ENCODE results near the gene POU2F3. TPM values are rescaled to one million over a fixed set of nuclear protein-coding genes. Genes with fewer than 3 reads are reported as not detected.
A peak's percentile ranks its signal among the peaks of the same experiment; 100 is the strongest.

POU2F3 gene
- total RNA-seq, 1 donor from 2014 or later, result not detected

DNA sequence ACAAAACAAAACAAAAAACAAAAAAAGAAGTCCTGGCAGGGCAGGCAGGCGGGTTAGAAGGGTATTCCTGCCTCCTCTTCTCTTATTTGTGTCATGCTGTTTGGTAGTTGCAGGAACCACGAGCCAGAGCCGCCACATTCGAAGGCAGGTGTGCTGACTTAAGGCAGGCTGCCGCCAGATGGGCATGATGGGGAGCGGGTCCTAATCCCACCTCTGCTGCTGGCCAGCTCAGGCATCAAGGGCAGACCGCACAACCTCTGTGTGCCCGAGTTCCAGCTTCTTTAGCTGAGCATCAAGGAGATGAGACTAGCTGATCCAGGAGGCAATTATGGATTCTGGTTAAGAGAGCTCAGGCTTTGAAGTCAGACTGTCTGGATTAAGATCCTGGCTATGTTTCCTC, 17.0 kb upstream of the POU2F3 start:
- no peak for TF ChIP-seq CTCF (IDR thresholded peaks at IDR 0.05; ENCODE audit: partially characterized antibody, unreplicated experiment)
- peaks cover 3% of the 10 kb centered on the region for H3K9me3 Mint-ChIP-seq (ENCODE audit: unreplicated experiment)
- H3K4me3 Mint-ChIP-seq (ENCODE audit: unreplicated experiment), result no peak overlapping the region
- no peaks in the 10 kb centered on the region for H3K36me3 Mint-ChIP-seq (ENCODE audit: unreplicated experiment)
- H3K27me3 Mint-ChIP-seq (ENCODE audit: unreplicated experiment), result peaks cover 17% of the 10 kb centered on the region
- no peak overlapping the region for H3K27ac Mint-ChIP-seq (ENCODE audit: unreplicated experiment)
- H3K4me1 Mint-ChIP-seq (ENCODE audit: low read depth, unreplicated experiment), result no peaks in the 10 kb centered on the region
- DNase-seq, result no peak

DNA sequence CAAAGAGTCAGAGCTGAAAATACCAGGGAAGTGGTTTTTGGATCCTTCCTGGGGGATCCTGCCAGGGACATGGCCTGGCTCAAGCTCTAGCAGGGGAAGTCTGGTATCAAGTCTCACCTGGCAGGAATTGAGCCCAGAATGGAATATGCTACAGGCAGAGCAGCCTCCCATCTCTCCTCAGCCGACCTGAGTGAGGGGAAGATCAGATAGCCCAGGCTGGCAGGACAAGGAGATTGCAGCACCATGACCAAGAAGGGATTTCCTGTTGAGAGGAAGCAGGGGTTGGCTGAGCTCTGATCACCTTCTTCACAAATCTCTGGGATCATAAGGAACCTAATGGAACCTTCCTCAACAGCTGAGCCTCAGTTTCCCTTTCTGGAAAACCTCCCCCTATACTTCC, 16.1 kb upstream of the POU2F3 start:
- Mint-ChIP-seq H3K4me3 (ENCODE audit: unreplicated experiment) (no peak overlapping the region), H3K4me1 (ENCODE audit: low read depth, unreplicated experiment) (no peaks in the 10 kb centered on the region), H3K36me3 (ENCODE audit: unreplicated experiment) (no peaks in the 10 kb centered on the region), H3K27me3 (ENCODE audit: unreplicated experiment) (peaks cover 13% of the 10 kb centered on the region), H3K9me3 (ENCODE audit: unreplicated experiment) (peaks cover 3% of the 10 kb centered on the region), H3K27ac (ENCODE audit: unreplicated experiment) (no peak overlapping the region)
- no peak for DNase-seq
- TF ChIP-seq CTCF (IDR thresholded peaks at IDR 0.05; ENCODE audit: partially characterized antibody, unreplicated experiment), result no peak

DNA sequence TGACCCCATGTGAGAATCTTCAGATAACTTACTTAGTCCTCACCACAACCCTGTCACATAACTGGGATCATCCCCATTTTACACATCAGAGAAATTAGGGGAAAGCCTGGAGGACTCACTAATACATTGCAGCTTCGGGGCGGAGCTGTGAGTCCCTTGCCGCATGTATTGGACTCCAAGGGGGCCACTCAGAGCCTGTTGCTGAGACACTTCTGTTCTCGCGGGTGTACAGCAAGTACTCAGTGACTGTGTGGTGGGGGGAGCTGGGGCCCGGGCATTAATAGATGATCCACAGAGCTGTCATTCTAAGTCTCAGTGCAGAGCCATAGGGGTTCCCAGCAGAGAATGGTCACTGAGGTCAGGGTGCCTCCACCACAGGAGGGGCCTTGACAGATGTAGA, 15.6 kb upstream of the POU2F3 start:
- Mint-ChIP-seq H3K4me3 (ENCODE audit: unreplicated experiment) (no peak overlapping the region), H3K4me1 (ENCODE audit: low read depth, unreplicated experiment) (no peaks in the 10 kb centered on the region), H3K9me3 (ENCODE audit: unreplicated experiment) (peaks cover 3% of the 10 kb centered on the region), H3K36me3 (ENCODE audit: unreplicated experiment) (no peaks in the 10 kb centered on the region), H3K27ac (ENCODE audit: unreplicated experiment) (peak overlapping the region; percentile 38), H3K27me3 (ENCODE audit: unreplicated experiment) (peaks cover 13% of the 10 kb centered on the region)
- DNase-seq, result no peak
- TF ChIP-seq CTCF (IDR thresholded peaks at IDR 0.05; ENCODE audit: partially characterized antibody, unreplicated experiment), result no peak

GRCh38 chr11:120224972-120225909, 14.7 kb upstream of the POU2F3 start:
- TF ChIP-seq CTCF (IDR thresholded peaks at IDR 0.05; ENCODE audit: partially characterized antibody, unreplicated experiment), result no peak
- Mint-ChIP-seq H3K4me3 (ENCODE audit: unreplicated experiment) (no peak overlapping the region), H3K9me3 (ENCODE audit: unreplicated experiment) (peaks cover 3% of the 10 kb centered on the region), H3K27ac (ENCODE audit: unreplicated experiment) (no peak overlapping the region), H3K4me1 (ENCODE audit: low read depth, unreplicated experiment) (no peaks in the 10 kb centered on the region), H3K36me3 (ENCODE audit: unreplicated experiment) (no peaks in the 10 kb centered on the region), H3K27me3 (ENCODE audit: unreplicated experiment) (peaks cover 12% of the 10 kb centered on the region)
- no peak for DNase-seq

GRCh38 chr11:120226242-120226641, 13.7 kb upstream of the POU2F3 start:
- Mint-ChIP-seq H3K27me3 (ENCODE audit: unreplicated experiment) (peaks cover 6% of the 10 kb centered on the region), H3K36me3 (ENCODE audit: unreplicated experiment) (no peaks in the 10 kb centered on the region), H3K4me1 (ENCODE audit: low read depth, unreplicated experiment) (no peaks in the 10 kb centered on the region), H3K27ac (ENCODE audit: unreplicated experiment) (no peak overlapping the region), H3K4me3 (ENCODE audit: unreplicated experiment) (no peak overlapping the region), H3K9me3 (ENCODE audit: unreplicated experiment) (peaks cover 3% of the 10 kb centered on the region)
- no peak for TF ChIP-seq CTCF (IDR thresholded peaks at IDR 0.05; ENCODE audit: partially characterized antibody, unreplicated experiment)
- no peak for DNase-seq

Data from glutamatergic neuron (in vitro differentiated cells).